Right atrium auricular region (tissue), 2 donors: Measurements from ENCODE around the gene CLSTN1. TPM values are rescaled to one million over a fixed set of nuclear protein-coding genes. Genes with fewer than 3 reads are reported as not detected.

Experiments
- DNase-seq: peaks from one replicate; pipeline ENCODE4 v3.0.0-alpha.2; 2019; ENCODE audit warnings: low spot score
- H3K27ac ChIP-seq, 2 donors: fragments of 200-600 bp; sonication (generic); 1 replicate in 1 of 2; 2 replicates in 1 of 2; pipeline ENCODE4 v1.5.1; 2016 to 2019
- H3K27me3 ChIP-seq, 2 donors: fragments of 200-600 bp; sonication (generic); one replicate each; pipeline versions ENCODE4 v1.5.1 to v1.6.0; 2017 to 2019
- H3K36me3 ChIP-seq: fragments of 200-600 bp; sonication (generic); one replicate; pipeline ENCODE4 v1.5.1; 2016
- H3K4me1 ChIP-seq, 2 donors: fragments of 200-600 bp; sonication (generic); one replicate each; pipeline versions ENCODE4 v1.5.1 to v1.6.0; 2017 to 2019
- H3K4me3 ChIP-seq, 2 donors: fragments of 200-600 bp; sonication (generic); 1 replicate in 1 of 2; 2 replicates in 1 of 2; pipeline ENCODE4 v1.5.1; 2017 to 2019; ENCODE audit warnings: mild to moderate bottlenecking in 1 of 2, moderate library complexity in 1 of 2
- H3K9me3 ChIP-seq, 2 donors: fragments of 200-600 bp; sonication (generic); one replicate each; pipeline ENCODE4 v1.5.1; 2019
- CTCF ChIP-seq, 2 donors: fragments of 200-600 bp; sonication (generic); IDR thresholded peaks; one replicate each; pipeline ENCODE4 v1.5.1; 2019; ENCODE audit warnings: antibody characterized with exemption in 2 of 2
- total RNA-seq, 2 donors: library from RNA; depleted of rRNA; stranded (reverse); fragments of >200 nt; gene quantifications; one replicate each; pipeline ENCODE4 v1.1.0, GENCODE V29; 2016

The CLSTN1 gene
- total RNA-seq, 2 donors from 2014 or later = 47.5 to 54.0 TPM

GRCh38 chr1:9780554-9781110 lies 43.1 kb downstream of the CLSTN1 start:
- Histone ChIP-seq H3K9me3 (no peaks in the 10 kb centered on the region), H3K27me3 (no peaks in the 10 kb centered on the region), H3K4me1 (no peaks in the 10 kb centered on the region), H3K4me3 (no peak overlapping the region), H3K36me3 (no peaks in the 10 kb centered on the region), H3K27ac (no peak overlapping the region)
- TF ChIP-seq CTCF (IDR thresholded peaks at IDR 0.05) = no peak
- no peak for DNase-seq

- no peaks in the 10 kb centered on the region for H3K36me3 ChIP-seq
- no peaks in the 10 kb centered on the region for H3K9me3 ChIP-seq
- no peak for TF ChIP-seq CTCF (IDR thresholded peaks at IDR 0.05)
- no peak overlapping the region for H3K4me3 ChIP-seq
- no peaks in the 10 kb centered on the region for H3K27me3 ChIP-seq
- H3K4me1 ChIP-seq = no peaks in the 10 kb centered on the region
- DNase-seq = no peak
- no peak overlapping the region for H3K27ac ChIP-seq
Observed at GRCh38 chr1:9778905-9779304, 44.9 kb downstream of the CLSTN1 start.

- no peak overlapping the region for H3K27ac ChIP-seq
- peaks cover 11% of the 10 kb centered on the region for H3K36me3 ChIP-seq
- TF ChIP-seq CTCF (IDR thresholded peaks at IDR 0.05) = no peak
- H3K4me1 ChIP-seq = no peaks in the 10 kb centered on the region
- H3K27me3 ChIP-seq = no peaks in the 10 kb centered on the region
- DNase-seq = no peak
- H3K4me3 ChIP-seq = no peak overlapping the region
- no peaks in the 10 kb centered on the region for H3K9me3 ChIP-seq
Observed at GRCh38 chr1:9776685-9777084, 47.1 kb downstream of the CLSTN1 start.

GRCh38 chr1:9774712-9775679 lies 48.8 kb downstream of the CLSTN1 start:
- Histone ChIP-seq H3K4me3 (no peak overlapping the region), H3K36me3 (peaks cover 11% of the 10 kb centered on the region), H3K9me3 (no peaks in the 10 kb centered on the region), H3K27me3 (no peaks in the 10 kb centered on the region), H3K4me1 (no peaks in the 10 kb centered on the region), H3K27ac (no peak overlapping the region)
- no peak for TF ChIP-seq CTCF (IDR thresholded peaks at IDR 0.05)
- no peak for DNase-seq

- Histone ChIP-seq H3K4me3 (no peak overlapping the region), H3K27ac (no peak overlapping the region), H3K9me3 (no peaks in the 10 kb centered on the region), H3K36me3 (peaks cover 11% of the 10 kb centered on the region), H3K4me1 (no peaks in the 10 kb centered on the region), H3K27me3 (no peaks in the 10 kb centered on the region)
- TF ChIP-seq CTCF (IDR thresholded peaks at IDR 0.05) = no peak
- DNase-seq = no peak
Observed at GRCh38 chr1:9770298-9770697, 53.5 kb downstream of the CLSTN1 start.
